Adrenal gland (tissue), 12 donors: ENCODE results near the gene STAG3. TPM values are rescaled to one million over a fixed set of nuclear protein-coding genes. Genes with fewer than 3 reads are reported as not detected.

Source experiments
- DNase-seq, 7 donors: peaks; one replicate each; pipeline ENCODE4 v3.0.0-alpha.2; 2019 to 2020
- H3K27ac ChIP-seq, 5 donors: fragments of 200-600 bp; sonication (generic) in 4 of 5; 1 replicate in 3 of 5; 2 replicates in 2 of 5; pipeline versions ENCODE4 v1.5.1 to v1.8.0; 2016 to 2020; ENCODE audit warnings: mild to moderate bottlenecking in 1 of 5
- H3K27me3 ChIP-seq: fragments of 200-600 bp; 2 replicates; pipeline ENCODE4 v1.8.0; 2021
- H3K36me3 ChIP-seq, 2 donors: fragments of 200-600 bp; replicated peaks in 1 of 2; 1 replicate in 1 of 2; 2 replicates in 1 of 2; pipeline versions ENCODE4 v1.5.1 to v1.8.0; 2018 to 2022
- H3K4me1 ChIP-seq, 2 donors: fragments of 200-600 bp; replicated peaks in 1 of 2; 1 replicate in 1 of 2; 2 replicates in 1 of 2; pipeline versions ENCODE4 v1.5.1 to v1.8.0; 2018 to 2021
- H3K4me3 ChIP-seq, 4 donors: fragments of 200-600 bp; sonication (generic) in 3 of 4; one replicate each; pipeline ENCODE4 v1.5.1; 2016 to 2018
- H3K9me3 ChIP-seq, 3 donors: fragments of 200-600 bp; sonication (generic) in 1 of 3; replicated peaks in 1 of 3; 1 replicate in 2 of 3; 2 replicates in 1 of 3; pipeline versions ENCODE4 v1.5.1 to v1.8.0; 2016 to 2021
- POLR2A ChIP-seq, 2 donors: fragments of 450-650 bp; IDR thresholded peaks; one replicate each; pipeline ENCODE4 v1.6.1; 2017; ENCODE audit warnings: antibody characterized with exemption in 2 of 2, mild to moderate bottlenecking in 2 of 2, moderate library complexity in 1 of 2
- whole genome bisulfite sequencing, 4 donors: extraction: QIAGEN DNeasy Blood & Tissue Kit in 2 of 4; methylation state at CpG; one replicate each; pipeline versions ENCODE4 v1.1.5 to v1.1.7; 2013 to 2017; 5-methylcytosine and 5-hydroxymethylcytosine counted together
- intact Hi-C, 2 donors: fragments of 100-400 bp; cut with DNase I; formaldehyde crosslinking; loops; one replicate each; pipeline versions ENCODE4 v1.14.1 to v1.15.0; 2022 to 2023
- polyA plus RNA-seq, 3 donors: library from polyadenylated mRNA; stranded (reverse); fragments of 200-250 nt in 2 of 3; fragments of 350-450 nt in 1 of 3; fragmentation: Illumina TruSeq in 1 of 3; extraction: RNeasy Lipid Tissue Mini Kit (QIAGEN cat#74804) in 1 of 3; gene quantifications; one replicate each; pipeline ENCODE4 v1.2.3, GENCODE V29; 2013 to 2014
- total RNA-seq, 9 donors: library from RNA; depleted of rRNA in 4 of 9; stranded (reverse); fragments of >200 nt in 4 of 9; fragments of 120-200 nt in 1 of 9; fragmentation: NEBNext Ultra II Directional in 1 of 9; extraction: Animal tissue kit (Norgen Biotek cat#: 25700) in 1 of 9; gene quantifications; one replicate each; pipeline versions ENCODE4 v1.1.0 to v1.2.4, GENCODE V29; 2013 to 2023
- TF ChIP-seq, protein P1 (sequence below), 6 experiments: fragments of 450-650 bp in 4 of 6; fragments of 200-600 bp in 2 of 6; sonication (generic) in 1 of 6; IDR thresholded peaks; 1 replicate in 5 of 6; 2 replicates in 1 of 6; pipeline versions ENCODE4 v1.5.1 to v1.8.0; 2016 to 2021; ENCODE audit warnings: antibody characterized with exemption in 6 of 6, mild to moderate bottlenecking in 2 of 6, moderate library complexity in 1 of 6
- donor health status: healthy with polysubstance abuse.
- donor health status: Bipolar disorder and iron deficiency.
- donor health status: DM: yes; HTN: yes; CAD: no.
- donor health status: DM: no; HTN: no; CAD: no.
- donor health status: DM: no; HTN: no; CAD: no.
- donor health status: DM: yes; HTN: yes; CAD: no.

The STAG3 gene
- total and polyA plus RNA-seq, 12 donors, result 0.26 to 3.3 (median 1.3) TPM

DNA sequence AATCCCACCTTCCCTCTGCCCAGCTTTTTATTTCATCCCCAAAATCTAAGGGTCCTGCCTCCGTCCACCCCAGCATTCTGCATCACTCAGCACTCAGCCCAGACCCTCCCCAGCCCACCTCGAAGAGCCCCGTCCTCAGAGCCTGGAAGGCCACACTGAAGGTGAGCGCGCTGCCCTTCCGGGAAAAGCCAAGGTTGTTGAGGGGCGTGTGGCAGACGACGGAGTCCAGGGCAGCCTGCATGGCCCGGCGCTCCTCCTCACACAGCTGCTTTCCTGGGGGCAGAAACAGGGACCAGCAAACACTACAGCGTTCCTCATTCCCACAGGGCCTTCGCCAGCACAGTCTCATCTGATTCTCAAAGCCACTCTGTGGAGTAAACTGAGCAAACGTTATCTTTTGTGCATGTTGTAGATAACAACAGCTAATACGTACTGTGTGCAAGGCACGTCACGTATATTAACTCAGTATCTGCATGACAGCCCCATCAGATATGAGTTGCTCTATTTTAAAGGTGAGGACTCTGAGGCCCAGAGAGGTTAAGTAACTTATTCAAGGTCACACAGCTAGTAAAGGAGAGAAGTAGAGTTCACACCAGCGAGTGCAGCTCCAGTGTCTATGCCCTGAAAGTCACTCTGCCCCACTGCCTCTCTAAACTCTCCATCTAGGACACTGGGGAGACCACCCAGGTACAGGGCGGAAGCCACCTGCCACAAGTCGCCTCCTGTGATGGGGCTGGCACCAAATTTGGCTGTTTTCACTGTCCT is 22.0 kb upstream of the STAG3 start:
- WGBS, 4 donors, result 79 to 84% (median 83%) methylated on average over 12 to 20 of the region's 20 CpGs
- no peak overlapping the region for H3K4me3 ChIP-seq
- H3K36me3 ChIP-seq, result peaks cover 0 to 36% of the 10 kb centered on the region in 2 donors
- TF ChIP-seq, protein P1, sequence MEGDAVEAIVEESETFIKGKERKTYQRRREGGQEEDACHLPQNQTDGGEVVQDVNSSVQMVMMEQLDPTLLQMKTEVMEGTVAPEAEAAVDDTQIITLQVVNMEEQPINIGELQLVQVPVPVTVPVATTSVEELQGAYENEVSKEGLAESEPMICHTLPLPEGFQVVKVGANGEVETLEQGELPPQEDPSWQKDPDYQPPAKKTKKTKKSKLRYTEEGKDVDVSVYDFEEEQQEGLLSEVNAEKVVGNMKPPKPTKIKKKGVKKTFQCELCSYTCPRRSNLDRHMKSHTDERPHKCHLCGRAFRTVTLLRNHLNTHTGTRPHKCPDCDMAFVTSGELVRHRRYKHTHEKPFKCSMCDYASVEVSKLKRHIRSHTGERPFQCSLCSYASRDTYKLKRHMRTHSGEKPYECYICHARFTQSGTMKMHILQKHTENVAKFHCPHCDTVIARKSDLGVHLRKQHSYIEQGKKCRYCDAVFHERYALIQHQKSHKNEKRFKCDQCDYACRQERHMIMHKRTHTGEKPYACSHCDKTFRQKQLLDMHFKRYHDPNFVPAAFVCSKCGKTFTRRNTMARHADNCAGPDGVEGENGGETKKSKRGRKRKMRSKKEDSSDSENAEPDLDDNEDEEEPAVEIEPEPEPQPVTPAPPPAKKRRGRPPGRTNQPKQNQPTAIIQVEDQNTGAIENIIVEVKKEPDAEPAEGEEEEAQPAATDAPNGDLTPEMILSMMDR (IDR thresholded peaks at IDR 0.05), result no peak
- TF ChIP-seq POLR2A (IDR thresholded peaks at IDR 0.05), result no peak
- H3K27me3 ChIP-seq, result no peaks in the 10 kb centered on the region
- H3K27ac ChIP-seq, result no peak overlapping the region
- no peaks in the 10 kb centered on the region for H3K9me3 ChIP-seq
- DNase-seq, result no peak
- H3K4me1 ChIP-seq, result peaks cover 3 to 17% of the 10 kb centered on the region in 2 donors
- intact Hi-C loops, result loop anchor here in 1 of 2 donors (10.0 kb wide), 1 partner anchor 59 kb away; the partner anchor contains the start of gene PVRIG

DNA sequence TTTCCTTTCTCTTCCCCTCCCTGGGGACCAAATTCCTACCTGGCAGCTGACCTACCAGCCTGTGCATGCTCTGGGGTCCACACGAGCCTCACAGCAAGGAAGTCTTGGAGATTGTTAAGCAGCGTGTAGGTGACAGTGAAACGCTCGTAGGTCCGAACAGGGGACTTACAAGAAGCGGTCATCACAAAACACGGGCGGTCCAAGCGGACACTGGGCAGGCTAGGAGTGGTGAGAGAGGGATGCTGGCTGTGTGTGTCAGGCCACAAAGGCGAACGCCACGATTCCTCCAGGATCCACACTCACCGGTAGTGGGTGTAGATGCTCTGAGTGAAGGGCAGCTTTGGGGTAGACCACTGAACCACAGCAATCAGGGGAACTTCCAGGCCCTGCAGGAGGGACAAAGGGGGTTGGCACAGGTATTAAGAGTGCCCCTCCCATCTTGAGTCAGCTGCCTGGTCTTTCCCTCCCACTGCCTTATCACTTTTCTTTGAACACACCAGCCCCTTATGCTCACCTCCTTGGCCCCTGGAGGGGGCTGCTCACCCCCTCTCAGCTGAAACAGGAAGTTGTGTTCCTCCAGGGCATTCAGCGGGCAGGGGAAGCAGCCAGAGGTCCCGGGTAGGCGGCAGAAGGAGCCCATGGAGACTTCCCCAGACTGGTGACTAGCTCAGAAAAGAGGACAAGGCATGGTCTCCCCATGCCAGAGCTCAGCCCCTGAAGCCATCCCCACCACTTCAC is 21.2 kb upstream of the STAG3 start:
- TF ChIP-seq, protein P1 (IDR thresholded peaks at IDR 0.05), result no peak
- no peak for TF ChIP-seq POLR2A (IDR thresholded peaks at IDR 0.05)
- Histone ChIP-seq H3K4me1 (peaks cover 3 to 17% of the 10 kb centered on the region in 2 donors), H3K4me3 (peak overlapping the region in 1 of 4 donors; percentile 83), H3K9me3 (no peaks in the 10 kb centered on the region), H3K36me3 (peaks cover 0 to 36% of the 10 kb centered on the region in 2 donors), H3K27me3 (no peaks in the 10 kb centered on the region), H3K27ac (peak overlapping the region in 1 of 5 donors; percentile 90)
- WGBS, 4 donors, result 80 to 82% (median 82%) methylated on average over 15 to 16 of the region's 16 CpGs
- DNase-seq, result no peak
- intact Hi-C loops, result loop anchor here in 1 of 2 donors (10.0 kb wide), 1 partner anchor 58 kb away; the partner anchor contains the start of gene PVRIG

DNA sequence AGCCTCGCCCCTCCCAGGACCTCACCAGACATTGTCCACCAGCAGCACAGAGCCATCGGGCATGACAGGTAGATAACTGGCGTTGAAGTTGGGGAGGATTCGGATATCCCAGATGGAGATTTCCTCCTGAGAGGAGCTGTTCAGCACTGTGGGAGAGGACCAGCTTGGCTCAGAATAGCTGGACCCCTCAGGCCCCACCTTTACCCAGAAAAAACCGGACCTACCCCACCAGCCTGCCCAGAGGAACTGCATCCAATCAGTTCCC is 20.7 kb upstream of the STAG3 start:
- peaks cover 0 to 36% of the 10 kb centered on the region in 2 donors for H3K36me3 ChIP-seq
- WGBS, 4 donors, result 70 to 88% (median 79%) methylated on average over 4 to 5 of the region's 5 CpGs
- H3K27ac ChIP-seq, result peak overlapping the region in 2 of 5 donors; percentile 79 to 90
- TF ChIP-seq POLR2A (IDR thresholded peaks at IDR 0.05), result no peak
- TF ChIP-seq, protein P1 (IDR thresholded peaks at IDR 0.05), result no peak
- no peaks in the 10 kb centered on the region for H3K9me3 ChIP-seq
- H3K4me1 ChIP-seq, result peaks cover 3 to 17% of the 10 kb centered on the region in 2 donors
- intact Hi-C loops, result loop anchor here in 1 of 2 donors (10.0 kb wide), 1 partner anchor 58 kb away; the partner anchor contains the start of gene PVRIG
- no peaks in the 10 kb centered on the region for H3K27me3 ChIP-seq
- no peak for DNase-seq
- H3K4me3 ChIP-seq, result peak overlapping the region in 1 of 4 donors; percentile 83
